ENCODE data around the gene NHS. TPM values are rescaled to one million over a fixed set of nuclear protein-coding genes. Genes with fewer than 3 reads are reported as not detected.

The NHS gene
- polyA plus RNA-seq, 4 donors = 13.8 to 29.4 (median 18.9) TPM

- DNase-seq (ENCODE audit: low read depth in 4 of 4, low spot score in 2 of 4) = no peak
Observed at GRCh38 chrX:17748684-17749083, 373.7 kb downstream of the NHS start.

DNA sequence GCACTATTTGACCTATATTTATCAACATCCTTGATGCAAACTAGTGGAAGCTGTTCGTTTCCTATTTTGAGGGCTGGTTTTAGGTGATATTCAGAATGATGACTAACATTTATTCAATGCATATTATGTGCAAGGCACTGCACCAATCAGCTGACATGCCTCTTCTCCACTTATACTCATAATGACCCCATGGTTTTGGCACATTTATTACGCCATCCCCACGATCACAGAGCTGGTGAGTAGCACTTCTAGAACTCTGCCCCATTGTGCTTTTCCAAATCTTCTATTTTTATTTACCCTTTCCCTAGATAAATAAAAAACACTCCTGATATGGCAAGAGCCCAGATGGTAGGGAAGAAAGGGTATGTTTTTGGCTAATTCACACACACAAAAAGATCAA is 375.4 kb downstream of the NHS start:
- DNase-seq (ENCODE audit: low read depth in 4 of 4, low spot score in 2 of 4) = no peak

DNA sequence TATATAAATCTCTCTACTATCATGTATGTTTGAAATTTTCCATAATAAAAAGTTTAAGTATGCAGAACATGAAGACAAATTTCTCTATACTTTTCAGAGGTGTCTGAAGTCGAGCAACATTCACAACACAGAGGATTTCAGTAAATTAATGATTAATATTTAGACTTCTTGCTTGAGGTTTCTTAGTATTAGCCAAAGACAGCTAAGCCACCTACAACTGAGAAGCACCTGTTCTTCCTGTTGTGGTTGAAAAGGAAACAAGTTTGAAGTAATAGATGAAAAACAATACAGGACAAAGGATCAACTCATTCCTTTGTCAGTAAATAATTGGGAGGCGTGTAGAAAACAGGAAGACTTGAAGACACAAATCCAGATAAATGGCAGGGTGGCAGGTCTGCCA is 383.4 kb downstream of the NHS start:
- no peak for DNase-seq (ENCODE audit: low read depth in 4 of 4, low spot score in 2 of 4)

- no peak for DNase-seq (ENCODE audit: low read depth in 4 of 4, low spot score in 2 of 4)
Observed at GRCh38 chrX:17759990-17760389, 385.0 kb downstream of the NHS start.

DNA sequence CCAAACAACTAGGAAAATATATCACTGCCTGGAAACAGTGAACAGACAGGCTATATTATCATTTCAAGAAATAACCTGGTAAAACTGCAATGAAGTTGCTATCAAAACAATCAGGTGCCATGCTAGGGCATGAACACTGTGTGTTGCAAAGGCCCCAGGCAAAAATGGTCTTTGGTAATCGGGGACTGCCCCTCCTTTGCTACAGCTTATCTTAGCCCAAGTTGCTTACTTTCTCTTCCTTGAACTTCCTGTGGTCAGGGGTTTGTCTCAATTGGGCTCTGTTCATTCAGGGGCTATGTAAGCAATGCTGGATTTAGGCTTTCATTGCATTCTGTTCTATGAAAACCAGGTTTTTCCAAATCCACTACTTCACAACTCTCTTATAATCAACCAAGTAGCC is 392.7 kb downstream of the NHS start:
- DNase-seq (ENCODE audit: low read depth in 4 of 4, low spot score in 2 of 4) = no peak

GRCh38 chrX:17768997-17769396 is 394.0 kb downstream of the NHS start:
- DNase-seq (ENCODE audit: low read depth in 4 of 4, low spot score in 2 of 4) = no peak

DNA sequence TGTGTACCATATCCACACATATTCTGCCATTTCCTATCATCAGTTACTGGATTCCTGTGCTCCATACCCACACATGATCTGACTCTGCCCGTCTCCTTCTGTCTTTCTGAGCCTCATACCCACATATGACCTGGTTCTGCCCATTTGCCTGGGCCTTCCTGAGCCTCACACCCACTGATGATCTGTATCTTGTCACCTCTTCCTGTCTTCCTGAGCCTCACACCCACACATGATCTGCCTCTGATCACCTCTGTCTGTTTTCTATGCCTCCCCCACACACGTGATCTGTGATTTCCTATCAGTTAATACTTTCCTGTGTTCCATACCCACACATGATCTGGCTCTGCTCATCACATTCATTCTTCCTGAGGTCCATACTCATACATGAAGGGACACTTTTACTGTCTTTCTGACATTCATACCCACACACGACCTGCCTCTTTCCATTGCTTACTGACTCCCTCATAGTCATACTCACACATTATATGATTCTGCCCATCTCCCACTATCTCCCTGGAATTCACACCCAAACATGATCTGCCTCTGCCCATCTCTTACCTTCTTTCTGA is 394.8 kb downstream of the NHS start:
- DNase-seq (ENCODE audit: low read depth in 4 of 4, low spot score in 2 of 4) = no peak

DNA sequence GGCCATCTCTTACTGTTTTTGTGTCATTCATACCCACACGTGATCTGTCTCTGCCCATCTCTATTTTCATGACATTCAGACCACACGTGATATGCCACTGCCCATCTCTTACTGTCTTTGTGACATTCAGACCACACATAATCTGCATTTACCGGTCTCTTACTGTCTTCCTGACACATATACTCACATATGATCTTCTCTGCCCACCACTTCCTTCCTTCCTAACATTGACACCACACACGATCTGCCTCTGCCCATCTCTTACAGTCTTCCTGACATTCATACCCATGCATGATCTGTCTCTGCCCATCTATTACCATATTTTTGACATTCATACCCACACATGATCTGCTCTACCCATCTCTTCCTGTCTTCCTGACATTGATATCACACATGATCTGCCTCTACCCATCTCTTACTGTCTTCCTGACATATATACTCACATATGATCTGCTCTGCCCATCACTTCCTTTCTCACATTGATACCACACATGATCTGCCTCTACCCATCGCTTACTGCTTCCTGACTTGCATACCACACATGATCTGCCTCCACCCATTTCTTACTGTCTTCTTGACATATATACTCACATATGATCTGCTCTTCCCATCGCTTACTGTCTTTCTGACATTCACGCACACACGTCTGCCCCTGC is 398.3 kb downstream of the NHS start:
- no peak for DNase-seq (ENCODE audit: low read depth in 4 of 4, low spot score in 2 of 4)

DNA sequence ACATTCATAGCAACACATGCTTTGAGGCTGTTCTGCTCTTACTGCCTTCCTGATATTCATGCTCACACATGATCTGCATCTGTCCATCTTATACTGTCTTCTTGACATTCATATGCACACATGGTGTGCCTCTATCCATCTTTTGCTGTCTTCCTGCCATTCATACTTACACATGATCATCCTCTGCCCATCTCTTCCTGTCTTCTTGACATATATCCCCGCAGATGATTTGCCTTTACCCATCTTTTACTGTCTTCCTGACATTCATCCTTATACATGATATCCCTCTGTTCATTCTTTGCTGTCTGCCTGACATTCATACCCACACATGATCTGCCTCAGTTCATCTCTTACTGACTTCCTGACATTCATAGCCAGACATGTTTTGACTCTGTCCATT is 399.1 kb downstream of the NHS start:
- DNase-seq (ENCODE audit: low read depth in 4 of 4, low spot score in 2 of 4) = no peak

DNA sequence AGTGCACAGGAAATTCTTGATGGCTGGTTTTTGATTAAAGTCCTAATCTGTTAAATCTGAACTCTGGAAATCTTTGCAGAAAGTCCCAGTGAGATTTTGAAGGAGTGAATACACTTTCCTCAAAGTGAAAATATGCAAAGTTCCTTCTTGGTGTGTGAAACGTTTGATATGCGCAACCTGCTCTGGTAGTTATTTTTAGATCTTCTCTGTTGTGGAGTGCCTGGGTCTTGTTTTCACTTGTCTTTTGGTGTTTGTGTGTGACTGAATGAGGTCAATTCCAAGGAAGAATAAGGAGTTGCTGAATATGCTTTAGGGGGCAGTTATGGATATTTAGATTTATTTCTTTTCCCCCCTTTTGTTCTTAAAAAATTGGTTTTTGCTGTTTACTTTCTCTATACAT is 404.0 kb downstream of the NHS start:
- no peak for DNase-seq (ENCODE audit: low read depth in 4 of 4, low spot score in 2 of 4)

DNA sequence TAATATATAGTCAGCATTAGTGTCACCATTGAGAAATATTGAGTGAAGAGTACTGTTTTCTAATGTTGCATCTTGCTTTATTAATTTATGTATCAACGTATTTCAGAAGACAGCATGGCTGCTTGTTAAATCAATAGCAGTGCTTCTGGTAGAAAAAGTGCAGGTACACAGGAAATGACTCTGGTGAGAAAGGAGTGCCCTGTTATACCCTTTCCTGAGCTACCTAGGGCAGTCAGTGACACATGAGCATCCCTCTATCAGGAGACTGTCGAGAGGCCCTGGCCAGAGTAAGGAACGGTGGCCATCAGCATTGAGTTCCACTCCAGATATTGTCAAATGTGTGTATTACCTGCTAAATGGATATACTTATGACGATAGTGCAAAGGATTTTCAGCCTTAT is 404.4 kb downstream of the NHS start:
- no peak for DNase-seq (ENCODE audit: low read depth in 4 of 4, low spot score in 2 of 4)

All from left renal cortex interstitium (tissue), 4 donors.